Loucy (cell line): ENCODE measurements around the gene OR10T2.

Experiments
- CTCF ChIP-seq: fragments of 200-600 bp; sonication (generic); conservative IDR thresholded peaks from 2 replicates; pipeline ENCODE4 v1.5.1; 2014; ENCODE audit warnings: mild to moderate bottlenecking, antibody characterized with exemption, low read length
- EZH2phosphoT487 ChIP-seq: fragments of 200-600 bp; IDR thresholded peaks from 2 replicates; pipeline ENCODE4 v1.6.1; 2018; ENCODE audit warnings: antibody characterized with exemption, mild to moderate bottlenecking, moderate library complexity, borderline replicate concordance

- TF ChIP-seq CTCF (no peak), EZH2phosphoT487 (no peak)
Measured at GRCh38 chr1:158422212-158422611, 22.9 kb upstream of the OR10T2 start.
